Endothelial cell of umbilical vein (primary cell): Measurements from ENCODE around the gene BRD3. TPM values are rescaled to one million over a fixed set of nuclear protein-coding genes. Genes with fewer than 3 reads are reported as not detected.

Experiments used
- BruUV-seq: library from RNA; stranded (reverse); fragments of 400-500 nt; replicated peaks from 2 replicates; lab custom pipeline; 2021; lab: Mats Ljungman, UMichigan
- CTCF ChIA-PET: fragments of 300-600, 350-600 bp; sonication (Branson Sonifier 250); formaldehyde crosslinking; loops from one replicate; lab custom pipeline; 2021; ENCODE audit warnings: antibody characterized with exemption, inconsistent platforms; lab: Charles Lee
- POLR2A ChIA-PET: fragments of 300-600, 350-600 bp; sonication (Branson Sonifier 250); formaldehyde crosslinking; loops from one replicate; lab custom pipeline; 2021; ENCODE audit warnings: antibody characterized with exemption, inconsistent platforms; lab: Charles Lee
- DNase-seq: peaks from one replicate; pipeline ENCODE4 v3.0.0-alpha.2; 2011; ENCODE audit warnings: low read depth, low spot score
- FAIRE-seq: peaks from 2 replicates; lab custom pipeline; 2011; peaks lifted over from hg19 to GRCh38; lab: Jason Lieb, UNC
- H2AFZ ChIP-seq: 2 replicates; pipeline ENCODE4 v1.6.0; 2012; ENCODE audit warnings: low read depth, low read length, control low read depth, inconsistent platforms
- H3K27ac ChIP-seq: 2 replicates; pipeline ENCODE4 v1.5.1; 2011; ENCODE audit warnings: low read depth, mild to moderate bottlenecking, control low read depth, low read length, moderate library complexity; ENCODE audit not compliant: insufficient read depth
- H3K27me3 ChIP-seq, 2 experiments: 2 replicates each; pipeline versions ENCODE4 v1.6.0 to v1.6.1; 2011; ENCODE audit warnings: low read length in 2 of 2, mixed read lengths in 1 of 2; ENCODE audit not compliant: control insufficient read depth in 2 of 2, insufficient read depth in 2 of 2
- H3K36me3 ChIP-seq, 2 experiments: 2 replicates in 1 of 2; 3 replicates in 1 of 2; pipeline ENCODE4 v1.5.1; 2011; ENCODE audit warnings: low read length in 2 of 2, mild to moderate bottlenecking in 1 of 2, moderate library complexity in 1 of 2; ENCODE audit not compliant: control insufficient read depth in 2 of 2, insufficient read depth in 2 of 2; ENCODE audit errors: extremely low read depth in 1 of 2
- H3K4me1 ChIP-seq: 3 replicates; pipeline ENCODE4 v1.5.1; 2011; ENCODE audit warnings: mild to moderate bottlenecking, low read length; ENCODE audit not compliant: control insufficient read depth, insufficient read depth; ENCODE audit errors: extremely low read depth
- H3K4me2 ChIP-seq: 2 replicates; pipeline ENCODE4 v1.6.1; 2011; ENCODE audit warnings: low read length, control low read depth, mixed read lengths; ENCODE audit not compliant: insufficient read depth
- H3K4me3 ChIP-seq, 3 experiments: fragments of 200-600 bp in 1 of 3; sonication (generic), shearing (Covaris generic) in 1 of 3; replicated peaks in 1 of 3; 2 replicates each; pipeline ENCODE4 v1.5.1; 2011 to 2016; ENCODE audit warnings: control low read depth in 3 of 3, low read length in 3 of 3, mild to moderate bottlenecking in 2 of 3, inconsistent platforms in 1 of 3, low read depth in 1 of 3, moderate library complexity in 1 of 3; ENCODE audit not compliant: insufficient read depth in 1 of 3
- H3K79me2 ChIP-seq: 2 replicates; pipeline ENCODE4 v1.6.0; 2012; ENCODE audit warnings: low read length, inconsistent platforms; ENCODE audit not compliant: control insufficient read depth, insufficient read depth
- H3K9ac ChIP-seq: replicated peaks from 2 replicates; pipeline ENCODE3; 2011; ENCODE audit warnings: low read length, control low read depth; ENCODE audit not compliant: insufficient read depth; ENCODE audit errors: extremely low read depth
- H3K9me1 ChIP-seq: replicated peaks from 3 replicates; pipeline ENCODE4 v1.6.0; 2011; ENCODE audit warnings: mild to moderate bottlenecking, low read length; ENCODE audit not compliant: control insufficient read depth, insufficient read depth; ENCODE audit errors: extremely low read depth
- H3K9me3 ChIP-seq: replicated peaks from 2 replicates; pipeline ENCODE4 v1.5.1; 2012; ENCODE audit warnings: low read length, inconsistent platforms; ENCODE audit not compliant: control insufficient read depth, insufficient read depth
- H4K20me1 ChIP-seq: replicated peaks from 2 replicates; pipeline ENCODE3; 2011; ENCODE audit warnings: mild to moderate bottlenecking, low read length; ENCODE audit not compliant: control insufficient read depth, insufficient read depth; ENCODE audit errors: extremely low read depth
- EZH2 ChIP-seq: IDR thresholded peaks from 2 replicates; pipeline ENCODE4 v1.6.1; 2012; ENCODE audit warnings: borderline replicate concordance, low read depth, mild to moderate bottlenecking, moderate library complexity, low read length, inconsistent platforms; ENCODE audit not compliant: severe bottlenecking
- GATA2 ChIP-seq: IDR thresholded peaks from 2 replicates; pipeline ENCODE4 v1.7.0; 2011; ENCODE audit warnings: low read depth, mild to moderate bottlenecking, moderate library complexity, mixed read lengths, low read length; ENCODE audit not compliant: insufficient read length, insufficient read depth
- MAX ChIP-seq: IDR thresholded peaks from 2 replicates; pipeline ENCODE4 v1.6.1; 2011; ENCODE audit not compliant: insufficient read depth, insufficient read length
- MYC ChIP-seq: IDR thresholded peaks from one replicate; pipeline ENCODE4 v1.6.1; 2011; ENCODE audit warnings: mild to moderate bottlenecking, low read depth, low read length
- POLR2A ChIP-seq: IDR thresholded peaks from 2 replicates; pipeline ENCODE4 v1.6.1; 2012; ENCODE audit warnings: low read depth, mild to moderate bottlenecking, control low read depth, low read length
- dilution Hi-C: fragments of 300-500 bp; cut with MboI; formaldehyde crosslinking; loops from one replicate; pipeline ENCODE4 v1.15.0; 2019; ENCODE audit warnings: low sequenced_read_pairs; ENCODE audit not compliant: extremely low pct_ligation_motif_present
- intact Hi-C: fragments of 100-400 bp; cut with micrococcal nuclease; formaldehyde crosslinking; loops from one replicate; pipeline ENCODE4 v1.10.0; 2022
- polyA plus RNA-seq, 4 experiments: library from polyadenylated mRNA; depleted of rRNA in 3 of 4; stranded (reverse) in 3 of 4; unstranded in 1 of 4; fragments of >200 nt; gene quantifications; 2 replicates each; pipeline versions ENCODE4 v1.2.1 to v1.2.3, GENCODE V29; 2011 to 2012; ENCODE audit warnings: missing spikeins in 1 of 4
- total RNA-seq: library from RNA; stranded (reverse); gene quantifications from 2 replicates; pipeline ENCODE4 v1.2.3, GENCODE V29; 2021

BRD3 gene
- total and polyA plus RNA-seq, 2 donors (not counting 3 experiments of a cell fraction or from before 2014, with no cell fraction given) = 10.5 to 47.1 TPM

GRCh38 chr9:134032456-134033222, 35.2 kb downstream of the BRD3 start:
- no peak overlapping the region for H3K27ac ChIP-seq
- BruUV-seq = no TSS peak
- FAIRE-seq = no peak

GRCh38 chr9:134031783-134032182, 36.0 kb downstream of the BRD3 start:
- no peaks in the 10 kb centered on the region for H3K4me1 ChIP-seq
- ChIA-PET POLR2A (no interaction called here), CTCF (no interaction called here)
- no peak overlapping the region for H3K4me2 ChIP-seq
- FAIRE-seq (no peak), DNase-seq (no peak)
- no peak for TF ChIP-seq MAX
- TF ChIP-seq EZH2 = no peak
- TF ChIP-seq POLR2A = no peak
- TF ChIP-seq MYC = no peak
- no peak overlapping the region for H3K4me3 ChIP-seq
- H4K20me1 ChIP-seq = no peaks in the 10 kb centered on the region
- dilution Hi-C loops (no loop called here), intact Hi-C loops (no loop called here)
- no peaks in the 10 kb centered on the region for H3K9me1 ChIP-seq
- no peaks in the 10 kb centered on the region for H3K9me3 ChIP-seq
- no peak overlapping the region for H3K27ac ChIP-seq
- no peak overlapping the region for H2AFZ ChIP-seq
- no TSS peak for BruUV-seq
- no peaks in the 10 kb centered on the region for H3K79me2 ChIP-seq
- H3K9ac ChIP-seq = no peak overlapping the region
- no peaks in the 10 kb centered on the region for H3K27me3 ChIP-seq
- peaks cover 13 to 37% of the 10 kb centered on the region in 2 experiments for H3K36me3 ChIP-seq

More at GRCh38 chr9:134032456-134033222, 35.2 kb downstream of the BRD3 start:
- H3K79me2 ChIP-seq = no peaks in the 10 kb centered on the region
- H4K20me1 ChIP-seq = no peaks in the 10 kb centered on the region
- dilution Hi-C loops (no loop called here), intact Hi-C loops (no loop called here)
- H2AFZ ChIP-seq = no peak overlapping the region
- no peak overlapping the region for H3K9ac ChIP-seq
- DNase-seq = no peak
- H3K9me1 ChIP-seq = no peaks in the 10 kb centered on the region
- CTCF ChIA-PET = no interaction called here
- no peak overlapping the region for H3K4me3 ChIP-seq
- no peaks in the 10 kb centered on the region for H3K9me3 ChIP-seq
- H3K27me3 ChIP-seq = no peaks in the 10 kb centered on the region
- peaks cover 13 to 37% of the 10 kb centered on the region in 2 experiments for H3K36me3 ChIP-seq
- H3K4me1 ChIP-seq = no peaks in the 10 kb centered on the region
- TF ChIP-seq GATA2 = no peak
- POLR2A ChIA-PET = no interaction called here
- no peak overlapping the region for H3K4me2 ChIP-seq
